Activated CD4-positive, alpha-beta T cell treated with anti-CD3 and anti-CD28 coated beads for 36 hours (primary cell): ENCODE data around the gene KCNG4. TPM values are rescaled to one million over a fixed set of nuclear protein-coding genes. Genes with fewer than 3 reads are reported as not detected.

Source experiments
- ATAC-seq: fragments of 200-7000 bp; cut with Tn5 transposase; one replicate; pipeline ENCODE4 v1.10.0; 2021; ENCODE audit warnings: mild to moderate bottlenecking, moderate library complexity
- CTCF ChIA-PET: fragments of 350-600 bp; sonication (Branson Sonifier 250); formaldehyde crosslinking; loops from one replicate; lab custom pipeline; 2021; ENCODE audit warnings: antibody characterized with exemption; lab: Charles Lee
- POLR2A ChIA-PET: fragments of 350-600 bp; sonication (Branson Sonifier 250); formaldehyde crosslinking; loops from one replicate; lab custom pipeline; 2021; ENCODE audit warnings: antibody characterized with exemption, inconsistent platforms; lab: Charles Lee
- DNase-seq: peaks from one replicate; pipeline ENCODE4 v3.0.0-alpha.2; 2020
- H3K27ac Mint-ChIP-seq: one replicate; pipeline ENCODE4 v1.8.0; 2021; ENCODE audit warnings: mixed read lengths
- H3K27me3 Mint-ChIP-seq: one replicate; pipeline ENCODE4 v1.8.0; 2021; ENCODE audit warnings: mixed read lengths
- H3K36me3 Mint-ChIP-seq: one replicate; pipeline ENCODE4 v1.8.0; 2021; ENCODE audit warnings: low read depth, mixed read lengths
- H3K4me1 Mint-ChIP-seq: one replicate; pipeline ENCODE4 v1.8.0; 2021; ENCODE audit warnings: mixed read lengths
- H3K4me3 Mint-ChIP-seq: one replicate; pipeline ENCODE4 v1.8.0; 2021; ENCODE audit warnings: mild to moderate bottlenecking, moderate library complexity, mixed read lengths
- H3K9me3 Mint-ChIP-seq: one replicate; pipeline ENCODE4 v1.8.0; 2021; ENCODE audit warnings: low read depth, mixed read lengths
- intact Hi-C, 2 experiments: fragments of 100-400 bp; cut with DNase I in 1 of 2; cut with micrococcal nuclease in 1 of 2; formaldehyde crosslinking; loops; one replicate each; pipeline versions ENCODE4 v1.14.2 to v1.15.1; 2022 to 2024; cut with DNase I, micrococcal nuclease
- total RNA-seq, 2 experiments: library from RNA; stranded (reverse); gene quantifications; one replicate each; pipeline ENCODE4 v1.2.3, GENCODE V29; 2021

KCNG4 gene
- total RNA-seq, 2 experiments from 2014 or later: not detected

GRCh38 chr16:84176192-84177053, 63.4 kb downstream of the KCNG4 start:
- H3K4me1 Mint-ChIP-seq: peaks cover 19% of the 10 kb centered on the region
- CTCF ChIA-PET: interaction anchor here (0.6 to 7.7 kb wide), 14 partner anchors 9 to 529 kb away, joined by 3 to 100 read pairs (median 4); partner anchors contain the start of genes MBTPS1 and TAF1C
- POLR2A ChIA-PET: no interaction called here
- peaks cover 2% of the 10 kb centered on the region for H3K27me3 Mint-ChIP-seq
- H3K36me3 Mint-ChIP-seq: peaks cover 8% of the 10 kb centered on the region
- no peak for DNase-seq
- H3K27ac Mint-ChIP-seq: no peak overlapping the region
- no peak for ATAC-seq
- intact Hi-C loops: loop anchor here in 1 of 2 experiments (5.0 kb wide), 1 partner anchor 34 kb away; no protein-coding TSS in a partner anchor
- no peak overlapping the region for H3K4me3 Mint-ChIP-seq
- no peaks in the 10 kb centered on the region for H3K9me3 Mint-ChIP-seq

- Mint-ChIP-seq H3K27ac (no peak overlapping the region), H3K4me3 (no peak overlapping the region), H3K27me3 (peaks cover 2% of the 10 kb centered on the region), H3K9me3 (no peaks in the 10 kb centered on the region), H3K36me3 (peaks cover 8% of the 10 kb centered on the region), H3K4me1 (peaks cover 19% of the 10 kb centered on the region)
- peak; percentile 81 for DNase-seq
- intact Hi-C loops: loop anchor here (1.0 to 5.0 kb wide), 5 partner anchors 33 to 219 kb away; partner anchors contain the start of gene MBTPS1 (in 1 of the 2)
- CTCF ChIA-PET: interaction anchor here (0.6 to 7.7 kb wide), 16 partner anchors 9 to 530 kb away, joined by 3 to 100 read pairs (median 4); partner anchors contain the start of genes MBTPS1 and TAF1C
- peak; percentile 93 for ATAC-seq
- POLR2A ChIA-PET: interaction anchor here (1.0 kb wide), 1 partner anchor 12 kb away, joined by 3 read pairs; the partner anchor contains the start of gene TAF1C
Observed at GRCh38 chr16:84175350-84176081, 64.3 kb downstream of the KCNG4 start.

GRCh38 chr16:84174396-84174795, 65.4 kb downstream of the KCNG4 start:
- H3K9me3 Mint-ChIP-seq: no peaks in the 10 kb centered on the region
- intact Hi-C loops: loop anchor here in 1 of 2 experiments (2.0 kb wide), 1 partner anchor 58 kb away; the partner anchor contains the start of gene MBTPS1
- CTCF ChIA-PET: interaction anchor here (1.1 to 7.7 kb wide), 7 partner anchors 8 to 88 kb away, joined by 3 to 100 read pairs (median 10); partner anchors contain the start of genes MBTPS1 and TAF1C

GRCh38 chr16:84169765-84170310, 70.0 kb downstream of the KCNG4 start:
- ATAC-seq (no peak), DNase-seq (no peak)
- Mint-ChIP-seq H3K9me3 (no peaks in the 10 kb centered on the region), H3K27ac (no peak overlapping the region), H3K4me1 (no peaks in the 10 kb centered on the region), H3K4me3 (no peak overlapping the region), H3K36me3 (no peaks in the 10 kb centered on the region), H3K27me3 (peaks cover 15% of the 10 kb centered on the region)
- CTCF ChIA-PET: interaction anchor here (0.6 to 1.6 kb wide), 9 partner anchors 14 to 343 kb away, joined by 3 to 7 read pairs (median 3); partner anchors contain the start of gene MBTPS1
- intact Hi-C loops: no loop called here
- POLR2A ChIA-PET: interaction anchor here (0.6 kb wide), 1 partner anchor 327 kb away, joined by 4 read pairs; no protein-coding TSS in a partner anchor

More at GRCh38 chr16:84174396-84174795, 65.4 kb downstream of the KCNG4 start:
- Mint-ChIP-seq H3K27me3 (peaks cover 7% of the 10 kb centered on the region), H3K36me3 (peaks cover 8% of the 10 kb centered on the region), H3K4me3 (no peak overlapping the region), H3K27ac (no peak overlapping the region), H3K4me1 (peaks cover 19% of the 10 kb centered on the region)
- DNase-seq (no peak), ATAC-seq (no peak)
- POLR2A ChIA-PET: no interaction called here

Other genes with a start within 250 kb of the KCNG4 start
- gene SLC38A8, start 197.2 kb downstream of the KCNG4 start, total RNA-seq: not detected
- 10 to 100 TPM; 32.0 to 32.2 TPM for gene MBTPS1, start 123.1 kb downstream of the KCNG4 start, total RNA-seq
- gene HSDL1, start 94.8 kb downstream of the KCNG4 start, total RNA-seq: 10 to 100 TPM in 1 of 2 experiments, 1 to 10 TPM in 1; 7.4 to 11.4 TPM
- under 1 TPM in 1 of 2 experiments, not detected in 1; 0.39 TPM for gene DNAAF1, start 94.7 kb downstream of the KCNG4 start, total RNA-seq
- gene TAF1C, start 53.0 kb downstream of the KCNG4 start, total RNA-seq: 10 to 100 TPM; 44.4 to 45.7 TPM
- under 1 TPM; 0.16 to 0.18 TPM for gene ADAD2, start 48.9 kb downstream of the KCNG4 start, total RNA-seq
- gene WFDC1, start 54.9 kb upstream of the KCNG4 start, total RNA-seq: not detected
- not detected for gene ATP2C2, start 128.5 kb upstream of the KCNG4 start, total RNA-seq